NCI-H748 treated with DMSO at 0.1 percent for 48 hours (cell line): Measurements from ENCODE around the gene ZNF235.
"Not testable (repeated sequence)": the region's sequence is repeated elsewhere in the genome, so short reads cannot be mapped to it uniquely, and the experiment has no call there.

Experiments used
- DNase-seq: peaks from one replicate; lab custom pipeline; 2025; lab: John Stamatoyannopoulos, UW

Gene ZNF235

DNA sequence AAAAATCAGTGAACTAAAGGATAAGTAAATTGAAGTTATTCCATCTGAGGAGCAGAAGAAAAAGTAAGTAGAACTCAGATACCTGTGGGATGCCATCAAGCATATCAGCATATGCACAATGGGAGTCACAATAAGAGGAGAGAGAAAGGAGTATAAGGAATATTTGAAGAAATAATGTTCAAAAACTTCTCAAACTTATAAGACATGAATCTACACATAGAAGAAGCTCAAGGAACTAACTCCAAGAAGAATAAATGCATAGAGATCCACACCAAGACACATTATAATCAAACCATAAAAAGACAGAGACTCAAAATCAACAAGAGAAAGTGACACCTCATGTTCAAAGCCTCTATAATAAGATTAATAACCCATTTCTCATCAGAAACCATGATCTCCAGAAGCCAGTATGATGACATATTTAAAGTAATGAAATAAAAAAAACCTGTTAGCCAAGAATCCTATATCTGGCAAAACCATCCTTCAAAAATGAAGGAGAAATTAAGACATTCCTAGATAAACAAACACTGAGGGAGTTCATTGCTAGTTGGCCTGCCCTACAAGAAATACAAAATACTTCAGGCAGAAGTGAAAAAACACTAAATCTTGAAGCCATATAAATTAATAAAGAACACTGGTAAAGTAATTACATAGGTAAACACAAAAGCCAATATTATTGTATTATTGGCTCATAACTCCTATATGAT is 49.0 kb downstream of the ZNF235 start:
- no peak for DNase-seq

DNA sequence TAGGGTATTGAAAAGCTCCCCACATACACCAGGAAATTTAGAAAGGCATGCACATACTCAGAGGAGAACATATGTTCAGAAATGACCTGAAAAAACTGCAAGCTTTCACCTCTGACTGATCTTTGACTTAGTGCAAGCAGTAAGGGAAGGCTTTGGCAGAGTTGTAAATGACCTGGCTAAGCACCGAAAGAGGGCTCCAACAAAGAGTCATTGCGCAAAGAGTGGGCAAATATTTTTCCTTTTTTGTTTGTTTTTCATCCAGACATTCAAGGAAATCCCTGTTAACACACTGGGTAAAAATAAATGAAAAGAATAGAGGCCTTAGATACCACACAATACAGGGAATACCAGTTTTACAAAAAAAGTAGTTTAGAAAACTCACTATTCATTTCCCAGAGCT is 50.3 kb downstream of the ZNF235 start:
- no peak for DNase-seq

DNA sequence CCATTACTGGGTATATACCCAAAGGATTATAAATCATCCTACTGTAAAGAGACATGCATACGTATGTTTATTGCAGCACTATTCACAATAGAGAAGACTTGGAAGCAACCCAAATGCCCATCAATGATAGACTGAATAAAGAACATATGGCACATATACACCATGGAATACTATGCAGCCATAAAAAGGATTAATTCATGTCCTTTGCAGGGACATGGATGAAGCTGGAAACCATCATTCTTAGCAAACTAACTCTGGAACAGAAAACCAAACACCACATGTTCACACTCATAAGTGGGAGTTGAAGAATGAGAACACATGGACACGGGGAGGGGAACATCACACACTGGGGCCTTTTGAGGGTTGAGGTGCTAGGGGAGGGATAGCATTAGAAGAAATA is 51.4 kb downstream of the ZNF235 start:
- not testable (repeated sequence) for DNase-seq

DNA sequence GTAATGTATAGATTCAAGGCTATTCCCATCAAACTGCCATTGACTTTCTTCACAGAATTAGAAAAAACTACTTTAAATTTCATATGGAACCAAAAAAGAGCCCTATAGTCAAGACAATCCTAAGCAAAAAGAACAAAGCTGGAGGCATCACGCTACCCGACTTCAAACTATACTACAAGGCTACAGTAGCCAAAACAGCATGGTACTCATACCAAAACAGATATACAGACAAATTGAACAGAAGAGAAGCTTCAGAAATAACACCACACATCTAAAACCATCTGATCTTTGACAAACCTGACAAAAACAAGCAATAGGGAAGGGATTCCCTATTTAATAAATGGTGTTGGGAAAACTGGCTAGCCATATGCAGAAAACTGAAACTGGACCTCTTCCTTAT is 52.5 kb downstream of the ZNF235 start:
- DNase-seq, result not testable (repeated sequence)

DNA sequence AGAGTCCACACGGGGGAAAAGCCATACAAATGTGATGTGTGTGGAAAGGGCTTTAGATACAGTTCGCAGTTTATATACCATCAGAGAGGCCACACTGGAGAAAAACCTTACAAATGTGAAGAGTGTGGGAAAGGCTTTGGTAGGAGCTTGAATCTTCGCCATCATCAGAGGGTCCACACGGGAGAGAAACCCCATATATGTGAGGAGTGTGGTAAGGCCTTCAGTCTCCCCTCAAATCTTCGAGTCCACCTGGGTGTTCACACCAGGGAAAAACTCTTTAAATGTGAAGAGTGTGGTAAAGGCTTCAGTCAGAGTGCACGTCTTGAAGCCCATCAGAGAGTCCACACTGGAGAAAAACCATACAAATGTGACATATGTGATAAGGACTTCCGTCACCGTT is 68.4 kb downstream of the ZNF235 start:
- no peak for DNase-seq
